Embryonic facial prominence (tissue), 1 donor: ENCODE data around the gene COMTD1.
"Not testable (repeated sequence)": the region's sequence is repeated elsewhere in the genome, so short reads cannot be mapped to it uniquely, and the experiment has no call there.

Experiments
- DNase-seq: peaks from one replicate; pipeline ENCODE4 v3.0.0-alpha.2; 2016; ENCODE audit errors: extremely low spot score

The COMTD1 gene

GRCh38 chr10:75223507-75223906 is 12.2 kb downstream of the COMTD1 start:
- DNase-seq, result no peak

GRCh38 chr10:75221492-75221891 is 14.3 kb downstream of the COMTD1 start:
- not testable (repeated sequence) for DNase-seq

GRCh38 chr10:75220274-75220673 is 15.5 kb downstream of the COMTD1 start:
- no peak for DNase-seq

GRCh38 chr10:75212343-75212742 is 23.4 kb downstream of the COMTD1 start:
- no peak for DNase-seq

- no peak for DNase-seq
Measured at GRCh38 chr10:75211007-75211691, 24.6 kb downstream of the COMTD1 start.

- peak; percentile 77 for DNase-seq
Measured at GRCh38 chr10:75210282-75211006, 25.3 kb downstream of the COMTD1 start, which contains the start of gene VDAC2. VDAC2 (plus strand) TSS chr10:75210796; CDS start chr10:75211159, 363 bp downstream.

GRCh38 chr10:75209921-75210281 is 25.9 kb downstream of the COMTD1 start:
- peak; percentile 75 for DNase-seq

GRCh38 chr10:75209086-75209920 is 26.5 kb downstream of the COMTD1 start:
- DNase-seq, result no peak

- no peak for DNase-seq
Measured at GRCh38 chr10:75208181-75208580, 27.6 kb downstream of the COMTD1 start.

- DNase-seq, result no peak
Measured at GRCh38 chr10:75207857-75208144, 28.0 kb downstream of the COMTD1 start.

- DNase-seq, result no peak
Measured at GRCh38 chr10:75207079-75207856, 28.5 kb downstream of the COMTD1 start.

GRCh38 chr10:75206638-75207037 is 29.1 kb downstream of the COMTD1 start:
- DNase-seq, result not testable (repeated sequence)

GRCh38 chr10:75205908-75206307 is 29.8 kb downstream of the COMTD1 start:
- DNase-seq, result no peak

- no peak for DNase-seq
Measured at GRCh38 chr10:75203724-75204123, 32.0 kb downstream of the COMTD1 start.

- DNase-seq, result not testable (repeated sequence)
Measured at GRCh38 chr10:75203046-75203620, 32.6 kb downstream of the COMTD1 start.

- no peak for DNase-seq
Measured at GRCh38 chr10:75202321-75203045, 33.3 kb downstream of the COMTD1 start.

- DNase-seq, result no peak
Measured at GRCh38 chr10:75201793-75202307, 33.9 kb downstream of the COMTD1 start.

GRCh38 chr10:75199949-75200348 is 35.8 kb downstream of the COMTD1 start:
- not testable (repeated sequence) for DNase-seq

- no peak for DNase-seq
Measured at GRCh38 chr10:75197906-75198305, 37.9 kb downstream of the COMTD1 start.

- no peak for DNase-seq
Measured at GRCh38 chr10:75197066-75197465, 38.7 kb downstream of the COMTD1 start.
